ENCODE data around the gene DNM3.

The DNM3 gene

GRCh38 chr1:171855381-171855780, 14.1 kb downstream of the DNM3 start:
- FAIRE-seq, result peak; percentile 77

GRCh38 chr1:171858696-171859095, 17.4 kb downstream of the DNM3 start:
- no peak for TF ChIP-seq CTCF (IDR thresholded peaks at IDR 0.05; ENCODE audit: insufficient read depth, missing control alignments)
- FAIRE-seq (peak; percentile 53), DNase-seq (ENCODE audit: insufficient read length, low spot score) (no peak)

More at GRCh38 chr1:171855381-171855780, 14.1 kb downstream of the DNM3 start:
- no peak for DNase-seq (ENCODE audit: insufficient read length, low spot score)
- TF ChIP-seq CTCF (IDR thresholded peaks at IDR 0.05; ENCODE audit: insufficient read depth, missing control alignments), result no peak

GRCh38 chr1:171860696-171861095, 19.4 kb downstream of the DNM3 start:
- no peak for TF ChIP-seq CTCF (IDR thresholded peaks at IDR 0.05; ENCODE audit: insufficient read depth, missing control alignments)
- FAIRE-seq (no peak), DNase-seq (ENCODE audit: insufficient read length, low spot score) (no peak)

- DNase-seq (ENCODE audit: insufficient read length, low spot score) (no peak), FAIRE-seq (no peak)
- no peak for TF ChIP-seq CTCF (IDR thresholded peaks at IDR 0.05; ENCODE audit: insufficient read depth, missing control alignments)
Measured at GRCh38 chr1:171863531-171863930, 22.2 kb downstream of the DNM3 start.

- FAIRE-seq, result no peak
- TF ChIP-seq CTCF (IDR thresholded peaks at IDR 0.05; ENCODE audit: insufficient read depth, missing control alignments), result no peak
- no peak for DNase-seq (ENCODE audit: insufficient read length, low spot score)
Measured at GRCh38 chr1:171864308-171864707, 23.0 kb downstream of the DNM3 start.

- no peak for FAIRE-seq
- no peak for TF ChIP-seq CTCF (IDR thresholded peaks at IDR 0.05; ENCODE audit: insufficient read depth, missing control alignments)
- no peak for DNase-seq (ENCODE audit: insufficient read length, low spot score)
Measured at GRCh38 chr1:171865106-171865505, 23.8 kb downstream of the DNM3 start.

GRCh38 chr1:171867236-171867635, 25.9 kb downstream of the DNM3 start:
- FAIRE-seq, result no peak
- DNase-seq (ENCODE audit: insufficient read length, low spot score), result no peak
- TF ChIP-seq CTCF (IDR thresholded peaks at IDR 0.05; ENCODE audit: insufficient read depth, missing control alignments), result no peak

All from D721Med (cell line).